DMS79 (cell line): ENCODE results near the gene EPB41L4B.

ENCODE experiments used
- DNase-seq: peaks from one replicate; lab custom pipeline; 2025; lab: John Stamatoyannopoulos, UW

EPB41L4B gene

GRCh38 chr9:109270441-109270840 is 50.4 kb downstream of the EPB41L4B start:
- DNase-seq = no peak

GRCh38 chr9:109269839-109270238 is 51.0 kb downstream of the EPB41L4B start:
- DNase-seq = no peak

- no peak for DNase-seq
These were observed 51.8 kb downstream of the EPB41L4B start for GRCh38 chr9:109269081-109269480.

- no peak for DNase-seq
These were observed 53.3 kb downstream of the EPB41L4B start for GRCh38 chr9:109267555-109267954.

GRCh38 chr9:109264877-109265587 is 55.8 kb downstream of the EPB41L4B start:
- no peak for DNase-seq

DNA sequence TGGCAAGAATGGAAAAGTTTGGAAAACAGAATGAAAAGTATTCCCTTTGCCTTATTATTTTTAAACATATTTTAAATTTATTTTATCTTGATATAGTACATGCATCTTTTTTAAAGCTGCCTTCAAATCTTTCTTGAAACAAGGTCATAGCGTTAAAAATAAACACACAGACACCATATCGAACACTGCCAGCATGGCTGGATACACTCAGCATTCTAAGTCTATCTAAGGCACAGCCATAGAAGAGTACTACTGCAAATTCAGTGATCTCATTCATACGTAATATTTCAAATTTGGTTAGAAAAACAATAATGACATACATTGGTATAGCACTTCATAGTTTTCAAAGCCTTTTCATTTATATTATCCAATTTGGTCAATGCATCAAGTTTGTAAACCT is 57.5 kb downstream of the EPB41L4B start:
- no peak for DNase-seq

DNA sequence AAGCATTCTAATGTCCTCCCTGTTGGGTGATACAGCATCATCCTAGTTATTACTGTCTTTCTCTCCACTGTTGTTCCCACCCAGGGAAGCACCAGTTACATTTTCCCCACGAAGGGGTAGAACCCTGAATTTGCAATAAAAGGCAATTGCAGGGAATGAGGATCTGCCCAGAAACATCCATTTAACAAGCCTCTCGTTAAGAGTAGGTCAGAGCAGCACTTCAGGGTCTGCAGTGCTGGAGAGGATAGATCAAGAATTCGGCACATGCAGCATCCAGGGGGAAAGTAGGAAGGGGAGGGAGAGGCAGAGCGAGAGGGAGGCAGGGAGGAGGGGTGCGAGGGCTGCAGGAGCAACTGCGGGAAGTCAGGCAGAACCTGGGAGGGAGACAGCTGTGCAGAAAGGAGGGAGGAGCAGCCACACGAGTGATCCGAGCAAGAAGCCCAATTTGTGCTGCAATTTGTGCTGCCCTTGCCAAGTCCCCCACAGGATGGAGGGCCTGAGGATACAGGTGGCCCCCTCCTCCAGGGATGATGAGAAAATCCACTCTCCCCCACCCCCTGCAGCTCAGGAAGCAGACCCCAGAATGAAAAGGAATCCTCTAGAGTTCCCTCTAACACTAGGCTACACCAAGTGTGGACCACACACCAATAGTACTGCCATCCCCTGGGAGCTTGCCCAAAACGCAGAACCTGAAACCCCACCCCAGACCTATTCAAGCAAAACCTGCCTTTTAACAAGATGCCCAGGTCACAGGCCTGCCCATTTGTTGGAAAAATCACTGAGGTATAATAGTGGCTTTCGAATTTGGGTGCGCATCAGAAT is 62.2 kb downstream of the EPB41L4B start:
- DNase-seq = no peak

DNA sequence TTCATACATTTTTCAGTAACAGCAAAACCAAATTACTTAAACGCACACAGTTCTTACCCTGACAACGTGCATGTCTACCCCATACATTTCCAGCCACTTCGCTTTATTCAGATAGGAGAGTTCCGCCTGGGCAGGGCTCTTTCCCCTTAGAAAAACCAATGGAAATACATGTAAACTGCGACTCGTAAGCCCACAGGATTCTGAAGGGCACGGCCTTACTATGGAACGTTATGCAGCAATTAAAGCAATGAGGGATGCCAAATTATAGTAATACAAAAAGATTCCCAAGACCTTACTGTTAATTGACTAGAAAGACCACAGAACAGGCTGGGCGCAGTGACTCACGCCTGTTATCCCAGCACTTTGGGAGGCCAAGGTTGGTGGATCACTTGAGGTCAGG is 64.5 kb downstream of the EPB41L4B start:
- DNase-seq = no peak

DNA sequence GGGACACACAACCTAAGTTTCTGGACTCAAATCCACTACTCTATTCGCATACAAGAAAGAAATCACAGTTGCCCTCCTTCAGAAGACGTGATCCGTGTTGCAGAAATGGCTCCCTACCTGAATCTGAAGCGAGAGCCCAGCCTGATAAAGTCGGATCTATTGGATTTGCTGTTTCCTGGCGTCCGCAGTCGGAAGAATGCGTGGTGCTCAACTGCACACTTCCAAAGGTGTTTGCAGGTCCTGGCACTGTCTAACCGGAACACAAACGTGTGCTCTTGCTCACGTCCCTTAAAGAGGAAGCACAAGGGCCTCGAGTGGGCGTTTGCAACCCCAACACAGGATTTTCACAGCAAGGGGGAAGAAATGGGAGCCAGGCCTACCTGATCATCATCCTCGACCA is 65.5 kb downstream of the EPB41L4B start:
- no peak for DNase-seq

DNA sequence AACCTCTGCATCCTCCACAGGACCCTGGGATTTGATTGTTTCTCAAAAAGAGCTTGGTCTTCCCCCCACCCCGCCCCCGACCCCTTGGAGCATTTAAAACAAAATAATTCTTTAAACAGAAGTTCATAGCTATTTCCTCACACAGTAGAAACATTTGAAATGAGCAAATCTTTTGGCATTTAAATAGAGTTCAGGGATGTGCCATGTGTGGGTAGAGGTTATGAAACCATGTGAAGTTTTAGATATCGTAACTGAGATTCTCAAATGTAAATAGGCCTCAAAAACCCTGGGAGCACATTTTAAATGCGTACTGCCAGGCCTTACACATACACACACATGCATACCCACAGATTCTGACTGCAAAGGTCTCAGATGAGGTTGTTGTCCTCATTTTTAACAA is 66.5 kb downstream of the EPB41L4B start:
- no peak for DNase-seq

- peak; percentile 25 for DNase-seq
These were observed 67.1 kb downstream of the EPB41L4B start for GRCh38 chr9:109253637-109254284.

DNA sequence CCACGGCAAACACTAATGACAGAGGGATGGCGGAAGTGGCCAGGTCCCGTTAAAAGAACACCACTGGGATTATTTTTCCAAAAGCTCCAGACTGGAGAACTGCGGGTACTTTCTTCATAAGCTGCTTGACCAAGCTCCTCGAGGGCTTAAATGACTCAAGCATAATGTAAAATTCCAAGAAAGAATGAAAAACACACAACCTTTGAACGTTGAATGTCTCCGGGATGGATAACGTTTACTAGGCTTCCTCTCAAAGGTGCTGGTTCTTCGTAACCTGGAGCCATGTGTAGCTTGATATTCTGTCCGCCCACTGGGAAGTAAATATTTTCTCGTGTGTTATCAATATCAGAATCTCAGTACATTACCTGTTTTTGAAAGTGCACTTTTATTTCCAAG is 67.6 kb downstream of the EPB41L4B start:
- DNase-seq = no peak

DNA sequence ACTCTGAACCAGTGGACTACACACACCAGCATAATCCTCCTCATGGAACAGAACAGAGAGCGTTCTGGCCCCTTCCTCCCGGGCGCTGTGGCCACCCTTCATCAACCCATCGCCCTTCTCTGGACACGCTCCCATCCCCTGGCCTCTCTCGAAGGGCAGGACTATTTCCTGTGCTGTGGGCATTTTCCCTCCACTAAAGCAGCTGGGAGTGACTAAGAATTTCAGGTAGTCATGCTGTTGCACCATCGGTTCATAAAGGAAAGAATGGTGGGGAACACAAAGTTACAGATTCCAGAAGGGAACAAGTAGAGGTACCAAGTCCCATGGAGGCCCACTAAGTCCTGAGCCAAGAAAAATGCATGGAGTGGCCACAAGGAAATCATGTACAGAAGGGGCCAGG is 68.6 kb downstream of the EPB41L4B start:
- no peak for DNase-seq

GRCh38 chr9:109251776-109252106 is 69.1 kb downstream of the EPB41L4B start:
- DNase-seq = no peak

DNA sequence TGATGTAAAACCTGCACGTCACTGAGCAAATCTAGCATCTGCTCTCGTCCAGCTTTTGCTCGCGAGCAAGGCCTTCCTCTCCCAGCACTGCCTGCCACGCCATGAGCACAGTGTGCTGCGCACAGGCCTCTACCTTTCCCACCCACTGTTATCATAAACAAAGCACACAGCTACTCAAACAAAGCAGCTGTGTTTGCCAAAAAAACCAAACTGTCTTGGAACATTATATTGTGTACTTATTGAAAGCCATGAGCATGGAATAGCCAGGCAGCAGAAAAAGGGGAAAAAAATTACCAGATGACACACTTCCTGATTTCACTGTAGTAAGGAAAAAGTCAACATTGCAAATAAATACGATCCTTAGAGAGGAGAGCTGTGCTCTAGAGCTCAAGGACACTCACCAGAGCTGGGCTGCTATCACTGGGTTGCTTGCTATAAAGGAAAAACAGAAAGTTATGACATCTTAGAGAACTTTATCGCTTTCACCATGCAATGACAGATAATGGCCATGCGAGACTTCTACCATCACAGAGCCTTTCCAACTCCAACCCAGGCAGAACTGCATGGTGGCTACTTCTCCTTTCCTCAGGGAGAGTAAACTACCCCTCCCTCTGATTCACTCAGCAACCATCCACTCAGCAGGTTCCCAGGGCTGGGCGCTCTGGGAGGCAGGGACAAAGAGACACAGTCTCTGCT is 69.6 kb downstream of the EPB41L4B start:
- peak; percentile 60 for DNase-seq

DNA sequence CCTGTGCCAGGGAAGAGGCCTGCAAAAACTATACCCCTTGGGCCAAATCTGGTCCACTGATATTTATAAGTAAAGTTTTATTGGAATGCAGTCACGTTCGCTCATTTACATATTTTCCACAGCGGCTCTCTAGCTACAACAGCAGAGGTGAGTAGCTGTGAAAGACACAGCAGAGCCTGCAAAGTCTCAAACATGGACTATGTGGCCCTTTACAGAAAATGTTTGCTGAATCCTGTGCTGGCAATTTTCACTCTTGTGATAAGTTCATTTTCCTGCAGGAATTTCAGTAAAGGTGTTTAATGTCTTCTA is 70.1 kb downstream of the EPB41L4B start:
- DNase-seq = no peak

DNA sequence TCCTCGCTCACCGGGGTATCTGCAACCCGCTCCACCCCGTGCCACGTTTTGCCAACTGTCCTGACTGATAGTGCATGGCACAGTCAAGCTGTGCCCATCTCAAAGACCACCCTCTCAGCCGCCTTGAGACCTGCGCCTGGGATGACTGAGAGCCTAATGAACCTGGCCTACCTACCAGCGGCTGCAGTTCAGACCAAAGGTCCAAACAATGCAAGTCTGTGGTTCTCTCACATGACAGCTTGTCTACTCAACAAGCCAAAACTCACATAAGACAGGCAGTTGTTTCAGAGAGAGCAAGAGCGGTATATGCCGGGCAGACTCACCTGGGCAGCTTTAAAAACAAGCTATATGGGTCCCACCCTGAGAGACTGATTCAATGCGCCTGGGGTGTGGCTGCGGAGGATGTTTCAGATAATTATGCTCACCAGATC is 70.5 kb downstream of the EPB41L4B start:
- DNase-seq = no peak

DNA sequence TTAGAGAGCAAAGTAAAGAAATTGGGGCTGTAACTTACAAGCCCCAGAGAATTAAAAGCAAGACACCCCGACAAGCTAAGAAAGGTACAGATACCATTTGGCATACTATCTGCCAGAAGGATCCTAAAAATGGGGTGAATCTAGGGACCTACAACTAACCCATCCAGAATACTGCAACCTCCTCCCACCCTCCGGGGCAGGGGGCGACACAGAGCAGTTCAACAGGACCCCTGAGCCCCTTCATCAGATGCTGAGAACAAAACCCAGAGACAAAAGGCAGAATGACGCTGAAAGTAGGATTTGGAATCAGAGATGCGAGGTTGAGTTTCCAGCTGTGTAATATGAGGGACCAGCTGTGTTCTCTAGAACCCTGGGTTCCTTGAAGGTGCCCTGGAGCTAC is 71.2 kb downstream of the EPB41L4B start:
- DNase-seq = no peak

DNA sequence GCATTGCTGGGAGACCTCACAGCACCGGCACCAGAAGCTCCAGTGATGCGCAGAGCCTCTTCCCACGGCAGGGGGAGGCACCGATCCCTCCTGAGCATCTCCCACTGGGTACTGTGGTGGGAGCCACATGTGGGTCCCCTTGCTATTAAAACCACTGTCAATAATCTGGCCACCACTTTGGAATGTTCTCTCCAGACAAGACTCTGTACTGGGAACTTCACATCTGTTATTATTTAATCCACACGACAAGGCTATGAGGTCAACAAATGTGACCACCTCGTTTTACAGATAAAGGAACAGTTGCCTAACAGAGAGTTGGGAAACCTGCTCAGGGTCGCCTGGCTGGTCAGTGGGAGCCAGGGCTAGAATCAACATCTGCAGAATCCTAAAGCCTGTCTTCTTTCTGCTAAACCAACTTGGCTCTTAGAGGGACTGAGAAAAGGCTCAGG is 72.7 kb downstream of the EPB41L4B start:
- DNase-seq = no peak

- DNase-seq = no peak
These were observed 73.6 kb downstream of the EPB41L4B start for GRCh38 chr9:109247228-109247627.

DNA sequence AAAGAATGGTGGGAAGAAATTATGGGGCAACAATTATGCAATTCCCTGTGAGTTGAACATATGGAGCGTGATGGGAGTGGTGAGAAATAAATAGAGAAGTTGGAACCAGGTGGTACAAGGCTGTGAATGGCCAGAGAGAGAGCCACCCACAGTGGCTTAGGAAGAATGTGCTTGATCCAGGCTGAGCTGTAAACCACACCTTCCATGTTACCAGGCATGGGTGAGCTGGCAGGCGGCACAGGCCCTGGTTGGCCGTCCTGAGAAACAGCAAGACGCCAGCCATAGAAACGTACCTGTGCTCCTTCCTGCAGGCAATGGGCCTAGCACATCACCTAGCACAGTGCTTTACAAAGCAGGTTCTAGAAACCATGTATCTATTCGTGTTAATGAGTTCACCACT is 74.3 kb downstream of the EPB41L4B start:
- no peak for DNase-seq

GRCh38 chr9:109245310-109245897 is 75.5 kb downstream of the EPB41L4B start:
- no peak for DNase-seq
